NCI-H345 treated with DMSO at 0.1 percent for 48 hours (cell line): Measurements from ENCODE around the gene VAC14.

Experiments used
- DNase-seq: peaks from one replicate; lab custom pipeline; 2025; ENCODE audit not compliant: unreplicated experiment; lab: John Stamatoyannopoulos, UW

Gene VAC14

DNA sequence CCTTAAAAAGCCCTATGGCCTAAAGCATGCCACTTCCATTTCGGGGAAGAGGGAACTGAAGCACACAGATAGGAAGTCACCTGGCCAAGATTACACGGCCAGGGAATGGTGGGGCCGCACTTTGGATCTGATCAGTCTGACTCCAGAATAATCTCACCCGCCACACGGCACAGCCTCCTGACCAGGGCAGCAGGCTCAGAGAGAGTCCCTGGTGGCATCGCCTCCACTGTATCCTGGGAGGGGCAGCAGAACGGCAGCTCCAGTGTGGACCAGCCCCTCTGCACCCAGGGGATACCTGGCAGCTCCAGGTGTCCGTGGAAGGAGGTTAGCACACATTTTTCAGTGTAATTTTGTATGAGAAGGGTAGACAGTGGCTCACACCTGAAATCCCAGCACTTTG lies 35.5 kb downstream of the VAC14 start:
- DNase-seq = no peak

DNA sequence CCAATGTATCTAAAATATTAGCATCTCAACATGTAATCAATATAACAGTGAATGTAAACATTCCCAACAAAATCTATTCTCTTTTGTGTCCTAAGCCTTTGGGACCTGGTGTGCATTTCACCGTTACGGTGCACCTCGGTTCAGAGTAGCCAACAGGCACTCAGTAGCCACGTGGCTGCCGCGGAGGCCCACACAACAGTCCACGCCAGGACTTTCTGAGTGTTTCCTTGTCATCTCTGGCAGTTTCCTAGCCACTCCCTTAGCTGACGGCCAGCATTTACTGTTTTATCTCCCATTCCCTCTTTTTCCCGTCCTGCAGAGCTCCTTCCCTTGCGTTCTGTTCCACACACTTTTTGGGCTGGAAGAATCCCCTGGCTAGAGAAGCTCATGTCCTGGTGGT lies 36.3 kb downstream of the VAC14 start:
- no peak for DNase-seq

DNA sequence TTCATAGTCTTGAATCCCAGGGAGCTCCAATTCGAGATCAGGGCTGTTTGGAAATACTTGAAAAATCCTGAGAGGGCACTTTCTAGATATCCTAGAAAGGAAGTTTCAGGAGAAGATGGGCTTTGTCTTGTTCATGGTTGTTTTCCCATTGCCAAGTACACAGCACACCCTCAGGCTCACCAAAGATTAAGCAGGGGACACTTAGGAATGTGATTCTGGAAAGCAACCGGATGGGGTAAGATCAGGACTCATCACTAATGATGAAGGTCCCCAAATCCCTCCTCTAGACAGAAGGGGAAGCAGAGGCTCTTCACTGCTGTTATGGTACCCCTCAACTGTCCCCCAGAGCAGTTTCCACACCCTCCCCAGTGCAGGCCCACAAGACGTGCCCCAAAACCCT lies 40.7 kb downstream of the VAC14 start:
- no peak for DNase-seq

DNA sequence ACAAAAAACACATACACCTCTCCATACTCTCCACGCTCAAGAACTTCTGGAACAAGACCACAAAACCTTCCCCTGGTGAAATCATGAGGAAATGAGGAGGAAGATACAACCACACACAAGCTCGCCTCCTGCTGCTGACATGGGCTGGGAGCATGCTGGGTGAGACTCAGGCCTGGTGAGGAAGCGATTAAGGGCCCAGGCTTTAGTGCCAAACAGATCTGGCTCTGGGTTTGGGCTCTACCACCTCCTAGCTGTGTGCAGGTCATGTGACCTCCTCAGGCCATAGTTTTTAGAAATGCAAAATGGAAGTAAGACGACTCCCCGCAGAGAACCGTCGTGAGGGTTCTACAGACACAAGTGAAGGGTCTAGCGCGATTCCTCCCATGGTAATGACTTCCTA lies 41.3 kb downstream of the VAC14 start:
- no peak for DNase-seq

DNA sequence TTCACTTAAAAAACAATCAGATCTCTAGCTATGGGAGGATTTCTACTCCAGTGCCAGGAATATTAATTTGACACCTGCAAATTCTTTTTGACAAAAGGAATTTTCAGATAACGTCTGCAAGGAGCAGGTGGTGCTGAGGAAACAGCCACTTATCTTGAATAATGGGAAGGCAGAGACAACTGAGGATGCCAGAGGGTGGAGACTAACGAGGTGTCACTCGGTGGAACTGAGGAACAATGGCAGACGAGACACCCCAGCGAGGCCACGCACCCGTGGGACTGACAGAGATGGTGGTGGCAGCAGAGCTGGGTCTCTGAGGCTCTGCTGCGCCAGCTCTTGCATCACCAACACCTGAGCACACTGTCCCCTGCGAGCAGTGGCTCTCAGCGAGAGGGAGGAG lies 42.2 kb downstream of the VAC14 start:
- no peak for DNase-seq

DNA sequence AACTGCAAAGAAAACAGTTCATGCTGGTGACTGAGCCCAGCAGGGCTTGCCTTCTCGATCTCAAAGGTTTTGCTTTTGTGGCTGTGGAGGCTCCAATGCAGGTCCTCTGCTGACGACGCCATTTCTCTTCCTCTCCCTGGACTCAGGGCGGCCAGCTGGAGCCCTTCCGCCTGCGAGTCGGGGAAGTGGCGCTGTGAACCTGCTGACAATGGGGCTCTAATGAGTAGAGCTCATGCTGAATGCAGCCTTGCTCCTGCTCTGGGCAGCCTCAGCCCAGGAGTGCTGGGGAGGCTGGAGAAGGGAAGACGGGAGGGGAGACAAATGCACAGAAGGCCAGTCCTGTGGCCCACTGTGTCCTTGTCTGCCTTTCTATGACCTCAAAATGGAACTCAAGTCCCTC lies 43.8 kb downstream of the VAC14 start:
- no peak for DNase-seq

DNA sequence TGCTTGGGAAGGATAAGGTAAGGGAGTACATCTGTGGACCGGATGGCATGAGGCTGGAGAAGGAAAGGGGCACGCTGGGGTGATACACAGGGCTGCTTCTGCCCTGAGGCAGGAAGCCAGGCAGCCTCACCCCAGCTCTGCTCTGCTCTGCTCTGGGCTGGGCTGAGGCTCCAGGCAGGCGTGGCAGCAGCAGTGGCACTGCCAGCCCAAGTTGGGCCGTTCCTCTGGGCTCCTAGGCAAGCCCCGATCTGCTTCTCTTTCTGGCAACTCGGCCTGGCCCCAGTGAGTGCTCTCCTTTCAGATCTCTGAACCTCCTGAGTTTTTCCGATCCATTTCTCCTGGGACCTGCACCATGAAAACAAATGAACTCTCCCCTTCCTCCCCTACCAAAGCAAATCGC lies 44.9 kb downstream of the VAC14 start:
- no peak for DNase-seq

DNA sequence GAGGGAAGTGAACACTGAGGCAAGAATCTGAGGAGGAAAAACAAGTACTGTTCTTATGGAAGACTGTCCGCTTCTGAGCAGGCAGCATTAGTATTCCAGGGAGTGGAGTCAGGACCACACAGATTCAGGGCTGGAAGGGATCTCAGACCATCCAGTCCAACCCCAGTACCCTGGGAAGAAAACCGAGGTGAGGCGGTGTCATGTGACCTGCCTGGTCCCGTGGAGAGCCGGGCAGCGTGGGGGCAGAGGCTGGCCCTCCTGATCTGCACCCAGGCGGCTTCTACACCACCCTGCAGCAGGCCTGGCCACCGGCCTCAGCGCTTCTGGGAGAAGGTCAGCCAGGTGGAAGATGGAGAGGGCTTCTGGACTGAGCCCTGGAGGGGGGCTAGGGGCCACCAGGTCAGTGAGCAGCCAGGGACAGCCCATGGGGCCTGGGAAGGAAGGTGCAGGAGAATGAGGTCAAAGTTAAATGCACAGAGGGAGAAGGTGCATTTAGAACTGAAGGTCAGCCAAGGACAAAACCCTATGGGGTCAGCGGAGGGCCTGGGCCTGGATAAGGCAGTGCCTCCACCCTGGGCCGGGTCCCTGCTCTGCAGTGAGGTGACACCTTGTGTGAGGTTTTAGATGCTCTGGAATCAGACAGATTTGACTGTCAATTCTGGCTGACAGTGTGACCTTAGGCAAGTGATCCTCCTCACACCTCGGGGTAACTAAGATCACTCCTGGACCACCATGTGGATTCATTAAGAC lies 45.9 kb downstream of the VAC14 start:
- no peak for DNase-seq

DNA sequence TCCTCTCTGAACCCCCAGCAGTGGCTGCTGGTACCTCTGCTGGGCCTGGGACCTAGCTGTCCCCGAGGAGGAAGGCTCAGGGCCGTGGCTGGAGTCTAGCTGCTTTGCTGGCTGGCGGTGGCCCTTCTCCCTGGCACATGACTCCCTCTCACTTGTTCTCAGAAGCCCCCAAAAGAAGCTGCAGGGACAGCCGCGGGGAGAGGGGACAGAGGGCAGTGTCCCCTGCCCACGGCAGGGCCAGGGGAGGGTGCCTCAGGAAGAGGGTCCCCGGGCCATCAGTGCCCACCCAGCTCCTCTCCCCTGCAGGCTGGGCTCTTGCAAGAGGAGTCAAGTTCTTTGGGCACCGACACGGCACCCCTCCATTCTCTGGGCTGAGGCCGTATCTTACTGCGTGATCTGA lies 46.6 kb downstream of the VAC14 start:
- DNase-seq = no peak

DNA sequence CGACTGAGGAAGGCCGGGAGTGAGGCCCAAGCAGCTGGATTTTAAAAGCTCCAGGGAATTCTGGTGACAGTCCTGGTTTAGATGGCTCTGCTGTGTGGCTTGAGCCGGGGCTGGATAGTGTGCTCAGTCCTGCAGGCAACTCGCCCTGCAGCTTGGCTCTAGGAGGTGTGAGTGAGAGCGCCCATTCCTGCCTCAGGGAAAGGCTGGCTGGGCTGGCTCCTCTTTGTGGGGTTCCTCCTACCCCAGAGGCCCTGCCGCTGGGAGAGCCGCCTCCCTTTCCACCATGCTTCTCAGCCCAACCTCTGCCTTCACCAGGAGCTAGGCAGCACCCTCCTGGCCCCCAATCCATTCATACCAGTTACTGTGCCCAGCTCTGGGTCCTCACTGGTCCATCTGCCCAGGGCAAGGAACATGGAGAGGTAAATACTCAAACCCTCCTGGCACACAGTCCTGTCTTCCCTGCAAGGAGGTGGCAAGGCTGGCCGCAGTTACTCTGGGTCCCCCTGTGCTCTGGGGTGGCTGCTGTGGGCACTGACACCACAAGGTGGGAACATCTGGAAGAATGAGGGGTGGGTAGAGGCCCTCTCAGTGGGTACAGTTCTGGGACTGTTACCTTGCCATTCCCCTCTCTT lies 47.1 kb downstream of the VAC14 start:
- DNase-seq = no peak

DNA sequence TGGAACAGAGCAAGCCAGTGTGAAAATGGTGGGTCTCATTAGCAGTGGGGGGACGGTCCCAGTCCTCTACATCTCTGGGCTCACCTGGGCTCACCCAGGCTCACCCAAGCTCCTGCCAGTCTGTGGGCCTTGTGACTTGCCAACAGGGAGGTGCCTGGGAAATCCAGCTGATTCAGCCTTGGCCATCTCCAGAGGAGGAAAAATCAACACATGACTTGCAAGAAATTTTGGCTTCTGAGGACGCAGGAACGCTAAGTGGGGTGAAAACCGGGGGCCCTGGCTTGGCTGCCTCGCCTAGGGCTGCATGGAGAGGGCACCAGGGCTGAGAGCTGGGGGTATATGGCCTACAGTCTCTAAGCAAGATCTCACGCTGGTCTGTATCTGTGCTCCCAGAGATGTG lies 47.7 kb downstream of the VAC14 start:
- no peak for DNase-seq

DNA sequence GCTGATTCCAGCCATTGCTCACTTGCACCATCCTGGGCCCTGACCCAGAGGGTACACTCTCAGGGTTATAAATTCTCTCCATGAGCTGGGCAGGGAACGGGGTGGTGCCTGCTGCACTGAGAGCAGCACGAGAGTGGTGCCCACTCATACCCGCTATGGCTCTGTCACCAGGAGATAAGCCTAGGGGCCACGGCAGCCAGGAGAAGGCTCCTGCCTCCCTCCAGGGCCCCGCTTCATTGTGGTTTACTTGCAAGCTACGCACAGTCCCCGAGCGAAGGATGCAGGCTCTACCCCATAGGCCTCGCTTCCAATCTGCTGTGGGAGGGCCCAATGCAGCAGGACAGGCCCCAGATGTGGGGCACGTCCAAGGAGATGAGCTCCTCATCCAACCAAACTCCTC lies 48.5 kb downstream of the VAC14 start:
- DNase-seq = no peak

DNA sequence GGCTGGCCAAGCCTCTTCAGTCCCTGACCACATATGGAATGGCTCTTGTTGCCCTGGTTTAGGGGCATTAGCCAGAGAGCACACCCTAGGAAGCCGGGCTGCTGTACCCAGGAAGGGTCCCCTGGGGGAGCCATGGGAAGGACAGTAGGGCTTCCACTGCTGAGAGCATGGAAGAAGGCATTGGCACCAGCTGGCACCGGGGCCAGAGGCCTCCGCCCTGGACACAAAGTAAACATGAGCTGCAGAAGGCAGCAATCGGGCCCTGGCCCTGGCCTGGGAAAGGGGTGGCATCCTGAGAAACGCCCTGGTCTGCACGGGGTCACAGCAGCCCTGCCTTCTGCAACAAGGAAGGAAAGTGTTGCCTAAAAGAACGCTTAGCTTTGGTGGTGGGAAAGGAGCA lies 49.4 kb downstream of the VAC14 start:
- DNase-seq = no peak

DNA sequence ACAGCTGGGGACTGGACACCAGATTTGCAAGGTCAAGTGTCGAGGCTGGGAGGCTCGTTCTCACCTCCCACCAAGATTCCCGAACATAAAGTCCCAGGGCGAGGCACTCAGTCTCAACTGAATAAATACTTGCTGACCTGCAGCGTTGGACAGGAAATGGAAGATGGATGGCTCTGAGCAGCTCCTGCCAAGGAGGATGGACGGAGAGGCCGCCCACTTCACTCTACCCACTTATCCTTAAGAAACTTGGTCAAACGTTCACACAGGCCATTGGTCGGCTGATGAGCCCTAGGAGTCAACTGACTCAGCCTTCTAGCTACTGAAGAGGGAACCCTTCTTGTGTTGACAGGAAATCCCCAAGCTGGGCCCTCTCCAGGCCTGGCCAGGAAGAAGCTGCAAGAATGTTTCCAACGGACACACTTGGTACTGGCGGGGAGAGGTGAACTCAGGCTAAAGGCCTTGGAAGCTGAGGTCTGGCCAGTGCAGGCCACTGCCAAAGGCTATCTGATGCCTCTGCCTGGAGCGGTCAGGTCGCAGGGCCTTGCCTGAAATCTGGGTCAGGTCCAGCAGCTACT lies 50.0 kb downstream of the VAC14 start:
- DNase-seq = no peak

DNA sequence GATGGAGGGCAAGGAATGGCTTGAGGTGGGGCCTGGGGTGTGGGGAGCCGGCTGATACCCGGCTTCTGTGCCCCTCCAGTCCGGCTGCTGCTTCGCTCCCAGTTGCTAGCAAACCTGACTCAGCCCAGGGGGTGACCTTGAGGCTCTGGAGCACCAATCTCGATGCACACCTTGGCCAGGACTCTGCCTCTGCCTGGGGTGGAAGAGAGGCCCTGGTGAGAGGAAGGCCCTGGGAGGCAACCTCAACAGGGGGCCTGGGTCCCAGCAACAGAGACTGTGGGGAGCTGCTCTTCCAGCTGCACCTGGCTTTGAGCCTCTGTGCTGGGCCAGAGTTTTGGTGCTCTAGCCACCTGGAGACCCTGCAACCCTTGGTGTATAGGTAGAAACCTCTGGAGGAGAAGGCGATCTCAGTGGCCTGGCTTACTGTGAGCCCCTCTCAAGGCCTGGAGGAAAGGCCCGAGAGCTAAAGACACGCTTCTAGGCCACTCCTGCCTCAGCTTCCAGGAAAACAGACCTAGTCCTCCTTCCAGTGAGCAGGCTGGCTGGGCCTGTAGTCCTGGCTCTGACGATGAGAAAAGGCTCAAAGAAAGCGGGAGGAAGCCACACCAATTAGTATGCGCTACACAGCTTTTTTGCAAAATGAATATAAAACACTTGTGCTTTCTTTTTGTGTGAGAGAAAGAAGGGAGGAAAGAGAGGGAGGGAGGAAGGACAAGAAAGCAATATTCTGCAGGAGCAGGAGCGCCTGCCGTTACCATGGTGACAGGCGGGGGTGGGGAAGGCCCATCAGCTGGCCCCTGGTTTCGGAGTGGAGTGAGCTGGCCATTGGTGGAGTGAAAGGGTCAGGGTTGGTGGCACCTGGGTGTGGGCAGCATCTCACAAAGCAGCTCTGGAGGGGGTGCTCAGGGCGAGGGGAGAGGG lies 51.0 kb downstream of the VAC14 start:
- no peak for DNase-seq

DNA sequence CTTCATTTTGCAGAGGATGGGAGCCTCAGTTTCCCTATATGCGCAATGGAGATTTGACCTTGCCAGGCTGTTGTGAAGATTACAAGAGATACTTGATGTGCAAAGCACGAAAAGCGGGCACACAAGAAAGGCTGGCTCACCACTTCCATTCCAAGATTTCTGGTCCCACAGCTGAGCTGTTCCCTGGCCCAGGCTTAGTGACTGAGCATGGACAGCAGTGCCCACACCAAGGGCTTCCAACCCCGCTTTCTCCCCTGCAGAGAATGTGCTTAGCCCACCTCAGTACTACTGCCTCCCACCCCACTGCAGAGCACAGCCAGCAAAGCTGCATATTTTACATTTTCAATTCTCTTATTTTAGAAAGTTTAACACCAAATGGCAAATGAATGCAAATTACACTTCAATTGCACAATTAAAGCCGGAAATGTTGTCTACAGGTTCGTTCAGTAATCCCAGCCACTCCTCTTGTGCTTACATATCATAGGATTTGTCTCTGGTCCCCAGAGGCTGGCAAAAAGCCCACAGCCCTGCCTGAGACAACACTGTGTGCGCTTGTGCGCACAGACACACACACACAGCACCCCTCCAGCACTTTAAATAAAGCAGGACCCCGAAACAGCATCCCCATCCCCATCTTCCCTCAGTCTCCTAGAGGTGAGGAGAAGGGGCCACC lies 51.8 kb downstream of the VAC14 start:
- no peak for DNase-seq

DNA sequence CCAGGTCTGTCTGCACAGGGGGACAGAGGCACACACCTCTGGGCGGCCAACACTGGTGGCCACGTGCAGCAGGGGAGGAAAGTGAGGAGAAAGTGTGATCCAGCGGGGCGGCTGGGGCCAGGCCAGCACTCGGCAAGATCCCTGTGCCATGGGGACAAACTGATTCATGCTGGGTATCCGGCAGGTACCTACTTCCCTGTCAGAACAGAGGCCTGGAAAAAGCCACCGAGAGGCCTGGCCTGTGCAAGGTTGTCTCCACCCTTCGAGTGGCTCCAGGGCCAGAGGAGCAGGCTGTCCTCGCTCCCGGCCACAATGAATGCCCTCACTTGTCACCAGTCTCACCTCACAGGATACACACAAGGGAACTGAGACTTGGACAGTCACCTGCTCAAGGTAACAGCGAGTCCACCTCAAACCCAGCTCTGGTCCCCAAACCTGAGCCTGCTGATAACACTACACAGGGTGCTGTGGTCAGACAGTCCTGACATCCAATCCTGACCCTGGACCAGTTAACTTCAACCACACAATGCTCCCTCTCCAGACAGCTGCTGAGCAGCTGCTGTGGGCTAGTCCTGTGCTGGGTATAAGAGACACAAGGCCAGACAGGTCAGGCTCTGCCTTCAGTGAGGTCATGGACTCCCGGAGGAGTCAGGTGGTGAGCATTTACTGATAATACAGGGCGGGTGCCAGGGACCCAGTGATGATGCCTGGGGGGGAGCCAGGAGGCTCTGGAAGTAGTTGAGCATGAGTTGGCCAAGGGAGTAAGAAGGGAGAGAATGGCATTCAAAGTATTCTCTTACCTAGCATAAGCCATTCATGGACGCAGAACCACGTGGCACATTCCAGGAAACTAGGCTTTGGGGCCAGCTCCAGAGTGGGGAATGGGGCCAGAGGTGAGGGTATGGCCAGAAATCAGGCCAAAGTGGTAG lies 53.0 kb downstream of the VAC14 start:
- DNase-seq = no peak

DNA sequence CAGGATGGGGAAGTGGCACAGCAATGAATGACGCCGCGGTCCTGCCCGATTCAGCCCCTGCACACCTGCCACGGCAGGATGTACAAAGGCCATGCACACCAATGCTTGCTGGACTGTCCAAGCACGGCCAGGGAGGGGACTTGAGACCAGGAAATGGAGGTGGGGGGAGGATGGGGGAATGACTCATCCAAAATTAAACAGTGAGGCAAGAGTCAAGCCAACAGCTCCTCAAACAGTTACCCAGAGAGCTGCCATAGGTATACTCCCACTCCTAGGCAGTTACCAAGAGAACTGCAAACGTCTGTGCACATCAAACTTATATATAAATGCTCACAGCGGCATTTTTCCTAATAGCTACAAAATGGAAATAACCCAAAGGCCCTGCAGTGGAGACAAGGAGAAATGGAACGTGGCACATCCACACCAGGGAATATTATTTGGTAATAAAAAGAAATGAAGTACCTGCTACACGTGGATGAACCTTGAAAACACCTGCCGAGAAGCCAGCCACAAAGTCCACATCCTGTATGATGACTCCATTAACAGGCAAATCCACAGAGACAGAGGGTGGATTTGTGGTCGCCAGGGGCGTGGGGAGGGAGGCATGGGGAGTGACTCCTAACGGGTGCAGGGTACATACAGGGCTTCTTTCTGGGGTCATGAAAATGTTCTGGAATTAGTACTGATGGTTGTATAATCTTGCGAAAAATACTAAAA lies 54.1 kb downstream of the VAC14 start:
- DNase-seq = no peak

DNA sequence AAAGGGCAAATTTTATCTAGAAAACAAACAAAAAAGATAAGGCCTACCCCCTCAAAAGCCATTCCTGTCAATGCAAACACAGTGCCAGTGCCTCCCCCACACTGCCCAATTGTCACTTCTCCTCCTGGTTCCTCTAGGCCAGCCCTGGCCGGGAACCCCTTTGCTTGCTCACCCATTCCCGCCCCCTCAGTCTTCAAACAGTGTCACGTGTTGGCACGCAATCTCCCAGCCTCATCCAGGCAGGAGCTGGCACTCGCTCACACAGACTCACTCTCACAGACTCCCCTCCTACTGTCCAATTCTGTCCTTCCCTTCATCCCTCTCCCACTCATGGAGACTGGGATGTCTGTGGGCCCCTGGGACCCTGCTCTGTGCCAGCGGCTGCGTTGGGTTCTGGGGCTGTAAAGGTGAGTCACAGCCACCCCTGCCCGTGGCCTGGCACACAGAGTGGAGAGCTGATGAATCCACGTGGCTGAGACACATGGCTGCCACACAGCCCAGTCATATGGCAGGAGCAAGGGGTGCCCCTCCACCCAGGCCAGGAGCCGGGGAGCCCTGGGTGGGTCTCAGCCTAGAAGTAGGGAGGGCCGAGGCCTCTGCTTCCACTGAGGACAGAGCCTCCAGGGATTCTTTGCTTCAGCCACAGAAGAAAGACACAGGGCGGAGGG lies 54.8 kb downstream of the VAC14 start:
- no peak for DNase-seq
